GM18951 (cell line): Measurements from ENCODE around the gene RNF145.
"Not testable (repeated sequence)": the region's sequence is repeated elsewhere in the genome, so short reads cannot be mapped to it uniquely, and the experiment has no call there.

Experiments
- POLR2A ChIP-seq: IDR thresholded peaks from 4 replicates; pipeline ENCODE4 v1.6.1; 2011; ENCODE audit warnings: mild to moderate bottlenecking; ENCODE audit not compliant: insufficient read length, insufficient read depth; ENCODE audit errors: extremely low read depth
- in situ Hi-C: fragments of 300-500 bp; cut with MboI; formaldehyde crosslinking; loops from one replicate; pipeline ENCODE4 v1.12.0; 2022; ENCODE audit warnings: low sequenced_read_pairs, mixed read lengths, inconsistent platforms; ENCODE audit not compliant: unreplicated experiment

RNF145 gene

GRCh38 chr5:159230657-159231056, 21.3 kb upstream of the RNF145 start:
- in situ Hi-C loops = no loop called here
- no peak for TF ChIP-seq POLR2A

- in situ Hi-C loops = not testable (repeated sequence)
Observed at GRCh38 chr5:159228097-159228496, 18.7 kb upstream of the RNF145 start.

GRCh38 chr5:159227452-159227851, 18.1 kb upstream of the RNF145 start:
- in situ Hi-C loops = no loop called here
- no peak for TF ChIP-seq POLR2A

GRCh38 chr5:159226451-159226850, 17.1 kb upstream of the RNF145 start:
- TF ChIP-seq POLR2A = no peak
- in situ Hi-C loops = no loop called here

GRCh38 chr5:159224471-159224870, 15.1 kb upstream of the RNF145 start:
- in situ Hi-C loops = no loop called here
- no peak for TF ChIP-seq POLR2A

- no peak for TF ChIP-seq POLR2A
- in situ Hi-C loops = no loop called here
Observed at GRCh38 chr5:159223469-159223868, 14.1 kb upstream of the RNF145 start.

- TF ChIP-seq POLR2A = no peak
- in situ Hi-C loops = no loop called here
Observed at GRCh38 chr5:159220206-159220605, 10.9 kb upstream of the RNF145 start.

GRCh38 chr5:159218595-159219023, 9.3 kb upstream of the RNF145 start:
- in situ Hi-C loops = no loop called here
- no peak for TF ChIP-seq POLR2A

GRCh38 chr5:159217236-159217635, 7.9 kb upstream of the RNF145 start:
- in situ Hi-C loops = no loop called here
- no peak for TF ChIP-seq POLR2A

- in situ Hi-C loops = no loop called here
- no peak for TF ChIP-seq POLR2A
Observed at GRCh38 chr5:159216454-159216853, 7.1 kb upstream of the RNF145 start.

GRCh38 chr5:159215886-159216285, 6.5 kb upstream of the RNF145 start:
- in situ Hi-C loops = no loop called here
- no peak for TF ChIP-seq POLR2A

GRCh38 chr5:159214486-159215271, 5.3 kb upstream of the RNF145 start:
- TF ChIP-seq POLR2A = no peak
- in situ Hi-C loops = no loop called here

GRCh38 chr5:159212657-159213462, 3.5 kb upstream of the RNF145 start:
- in situ Hi-C loops = no loop called here
- TF ChIP-seq POLR2A = no peak

GRCh38 chr5:159211729-159212174, 2.4 kb upstream of the RNF145 start:
- no peak for TF ChIP-seq POLR2A
- in situ Hi-C loops = no loop called here
